Upper lobe of right lung (tissue), 1 donor: Measurements from ENCODE around the gene EPB41L3. TPM values are rescaled to one million over a fixed set of nuclear protein-coding genes. Genes with fewer than 3 reads are reported as not detected.

Experiments used
- ATAC-seq: fragments of 200-7000 bp; cut with Tn5 transposase; one replicate; pipeline ENCODE4 v1.9.1; 2020; ENCODE audit warnings: mild to moderate bottlenecking, moderate library complexity
- DNase-seq: peaks from one replicate; pipeline ENCODE4 v3.0.0-alpha.2; 2020
- H3K27ac ChIP-seq: fragments of 200-600 bp; one replicate; pipeline ENCODE4 v1.8.0; 2022
- H3K27me3 ChIP-seq: fragments of 200-600 bp; one replicate; pipeline ENCODE4 v1.8.0; 2022; ENCODE audit warnings: mild to moderate bottlenecking
- H3K36me3 ChIP-seq: fragments of 200-600 bp; one replicate; pipeline ENCODE4 v1.8.0; 2022
- H3K4me1 ChIP-seq: fragments of 200-600 bp; one replicate; pipeline ENCODE4 v1.8.0; 2022
- H3K4me3 ChIP-seq: fragments of 200-600 bp; one replicate; pipeline ENCODE4 v1.8.0; 2022; ENCODE audit warnings: mild to moderate bottlenecking
- H3K9me3 ChIP-seq: fragments of 200-600 bp; one replicate; pipeline ENCODE4 v1.8.0; 2022
- intact Hi-C: fragments of 100-400 bp; cut with DNase I; formaldehyde crosslinking; loops from one replicate; pipeline ENCODE4 v1.11.0; 2022
- total RNA-seq: library from RNA; stranded (reverse); fragmentation: NEBNext Ultra II Directional; extraction: Animal tissue kit (Norgen Biotek cat#: 25700); gene quantifications from one replicate; pipeline ENCODE4 v1.2.1, GENCODE V29; 2021
- TF ChIP-seq, protein P1 (sequence below): fragments of 200-600 bp; IDR thresholded peaks from one replicate; pipeline ENCODE4 v1.8.0; 2022; ENCODE audit warnings: antibody characterized with exemption
- donor health status: DM: no; HTN: yes; CAD: no; lungs with severe emphysema.

The EPB41L3 gene
- total RNA-seq, 1 donor from 2014 or later: 68.9 TPM

DNA sequence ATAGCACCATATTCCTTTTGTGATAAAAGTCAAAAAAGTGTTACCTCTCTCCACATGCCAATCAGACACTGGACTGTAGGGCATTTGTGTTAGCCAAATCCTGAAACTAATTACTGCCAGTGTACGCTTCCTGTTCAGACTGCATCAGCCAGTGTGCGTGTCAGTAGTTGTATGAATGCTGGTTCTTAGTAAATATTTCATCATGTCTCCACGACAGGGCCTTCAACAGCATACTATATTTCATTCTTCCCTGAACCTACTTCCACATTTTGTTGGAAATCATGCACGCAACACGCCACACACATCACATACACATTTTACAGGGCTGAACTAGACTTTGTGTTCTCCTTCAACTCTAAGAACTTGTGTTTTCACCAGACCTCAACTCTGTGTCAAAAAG, 77.5 kb downstream of the EPB41L3 start:
- Histone ChIP-seq H3K4me1 (peaks cover 9% of the 10 kb centered on the region), H3K9me3 (no peaks in the 10 kb centered on the region), H3K4me3 (no peak overlapping the region), H3K27ac (no peak overlapping the region), H3K36me3 (no peaks in the 10 kb centered on the region), H3K27me3 (no peaks in the 10 kb centered on the region)
- TF ChIP-seq, protein P1, sequence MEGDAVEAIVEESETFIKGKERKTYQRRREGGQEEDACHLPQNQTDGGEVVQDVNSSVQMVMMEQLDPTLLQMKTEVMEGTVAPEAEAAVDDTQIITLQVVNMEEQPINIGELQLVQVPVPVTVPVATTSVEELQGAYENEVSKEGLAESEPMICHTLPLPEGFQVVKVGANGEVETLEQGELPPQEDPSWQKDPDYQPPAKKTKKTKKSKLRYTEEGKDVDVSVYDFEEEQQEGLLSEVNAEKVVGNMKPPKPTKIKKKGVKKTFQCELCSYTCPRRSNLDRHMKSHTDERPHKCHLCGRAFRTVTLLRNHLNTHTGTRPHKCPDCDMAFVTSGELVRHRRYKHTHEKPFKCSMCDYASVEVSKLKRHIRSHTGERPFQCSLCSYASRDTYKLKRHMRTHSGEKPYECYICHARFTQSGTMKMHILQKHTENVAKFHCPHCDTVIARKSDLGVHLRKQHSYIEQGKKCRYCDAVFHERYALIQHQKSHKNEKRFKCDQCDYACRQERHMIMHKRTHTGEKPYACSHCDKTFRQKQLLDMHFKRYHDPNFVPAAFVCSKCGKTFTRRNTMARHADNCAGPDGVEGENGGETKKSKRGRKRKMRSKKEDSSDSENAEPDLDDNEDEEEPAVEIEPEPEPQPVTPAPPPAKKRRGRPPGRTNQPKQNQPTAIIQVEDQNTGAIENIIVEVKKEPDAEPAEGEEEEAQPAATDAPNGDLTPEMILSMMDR: no peak
- peak; percentile 79 for ATAC-seq
- no peak for DNase-seq
- intact Hi-C loops: no loop called here

DNA sequence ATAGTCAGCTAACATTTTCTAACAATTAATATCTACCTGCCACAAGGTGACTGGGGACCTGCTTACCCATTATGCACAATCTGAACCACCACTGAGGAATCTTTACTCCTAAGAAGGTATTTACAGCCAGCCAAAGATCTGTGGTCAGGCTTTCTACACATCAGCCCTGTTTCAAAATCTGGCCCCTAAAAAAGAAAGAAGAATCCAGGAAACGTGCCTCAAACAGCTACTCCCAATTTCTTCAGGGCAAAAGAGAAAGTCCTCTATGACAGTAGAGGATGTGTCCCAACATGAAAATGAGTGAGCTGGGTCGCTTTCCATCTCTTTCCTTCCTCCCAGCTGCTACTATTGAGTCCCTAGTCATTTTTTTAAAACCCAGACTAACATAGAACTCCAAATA, 79.5 kb downstream of the EPB41L3 start:
- no peak overlapping the region for H3K4me3 ChIP-seq
- intact Hi-C loops: no loop called here
- DNase-seq (no peak), ATAC-seq (no peak)
- H3K4me1 ChIP-seq: peaks cover 9% of the 10 kb centered on the region
- TF ChIP-seq, protein P1: no peak
- no peaks in the 10 kb centered on the region for H3K9me3 ChIP-seq
- no peaks in the 10 kb centered on the region for H3K27me3 ChIP-seq
- no peaks in the 10 kb centered on the region for H3K36me3 ChIP-seq
- no peak overlapping the region for H3K27ac ChIP-seq

DNA sequence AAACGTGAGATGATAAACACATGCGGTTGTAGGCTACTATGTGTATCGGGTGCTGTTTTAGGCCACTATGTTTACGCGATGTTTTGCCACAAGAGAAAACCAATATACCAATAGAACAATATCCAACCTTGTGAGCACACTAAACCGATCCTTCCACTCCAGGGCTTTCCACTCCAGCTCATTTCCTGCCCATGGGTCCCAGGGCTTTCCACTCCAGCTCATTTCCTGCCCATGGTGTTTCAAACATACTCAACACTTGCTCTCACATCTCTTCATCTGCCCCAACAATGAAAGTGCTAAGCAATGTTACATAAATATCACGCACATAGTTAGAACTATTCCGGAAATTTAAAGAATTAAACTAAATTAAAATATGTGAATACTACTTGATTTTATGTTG, 80.0 kb downstream of the EPB41L3 start:
- TF ChIP-seq, protein P1: no peak
- H3K36me3 ChIP-seq: no peaks in the 10 kb centered on the region
- DNase-seq (no peak), ATAC-seq (no peak)
- H3K9me3 ChIP-seq: no peaks in the 10 kb centered on the region
- H3K4me3 ChIP-seq: no peak overlapping the region
- no peak overlapping the region for H3K27ac ChIP-seq
- intact Hi-C loops: no loop called here
- no peaks in the 10 kb centered on the region for H3K27me3 ChIP-seq
- peaks cover 9% of the 10 kb centered on the region for H3K4me1 ChIP-seq

DNA sequence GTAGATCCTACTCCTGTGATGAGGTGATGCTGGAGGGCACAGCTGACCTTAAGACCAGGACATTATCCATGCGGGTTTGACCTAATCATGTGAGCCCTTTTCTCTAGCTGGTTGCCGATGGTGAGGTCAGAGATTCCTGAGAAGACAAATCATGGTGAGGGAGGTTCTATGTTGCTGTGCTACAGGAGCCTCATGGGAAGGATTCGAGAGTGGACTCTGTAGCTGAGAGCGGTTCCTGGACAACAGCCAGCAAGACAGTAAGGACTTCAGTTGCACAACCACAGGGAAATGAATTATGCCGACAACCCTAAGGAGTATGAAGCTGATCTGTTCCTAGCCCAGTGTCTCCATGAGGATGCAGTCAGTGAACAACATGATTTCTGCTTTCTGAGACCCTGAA, 80.4 kb downstream of the EPB41L3 start:
- ATAC-seq (peak; percentile 71), DNase-seq (peak; percentile 66)
- Histone ChIP-seq H3K9me3 (no peaks in the 10 kb centered on the region), H3K27me3 (no peaks in the 10 kb centered on the region), H3K27ac (no peak overlapping the region), H3K4me1 (peaks cover 9% of the 10 kb centered on the region), H3K36me3 (no peaks in the 10 kb centered on the region), H3K4me3 (no peak overlapping the region)
- TF ChIP-seq, protein P1: no peak
- intact Hi-C loops: no loop called here

DNA sequence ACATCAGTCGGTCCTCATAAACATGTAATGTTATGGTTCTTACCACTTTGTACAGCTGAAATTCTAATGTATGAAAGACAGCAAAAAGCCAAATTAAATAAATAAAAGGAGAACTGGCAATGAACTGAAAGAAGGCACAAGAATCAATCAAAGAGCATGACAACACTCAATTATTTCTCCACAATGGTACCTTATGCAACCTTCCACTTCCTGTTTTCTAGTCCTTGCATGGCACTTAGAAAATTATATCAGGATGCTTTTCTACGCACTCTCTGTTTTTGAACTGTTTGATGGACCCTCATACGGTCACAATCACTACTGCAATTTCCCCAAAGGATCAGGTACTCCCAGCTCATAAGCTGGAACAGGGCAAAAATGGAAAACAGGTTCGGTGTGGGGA, 81.6 kb downstream of the EPB41L3 start:
- Histone ChIP-seq H3K4me3 (no peak overlapping the region), H3K4me1 (peaks cover 9% of the 10 kb centered on the region), H3K27me3 (no peaks in the 10 kb centered on the region), H3K27ac (no peak overlapping the region), H3K36me3 (no peaks in the 10 kb centered on the region), H3K9me3 (no peaks in the 10 kb centered on the region)
- DNase-seq (no peak), ATAC-seq (peak; percentile 4)
- TF ChIP-seq, protein P1: no peak
- intact Hi-C loops: no loop called here

DNA sequence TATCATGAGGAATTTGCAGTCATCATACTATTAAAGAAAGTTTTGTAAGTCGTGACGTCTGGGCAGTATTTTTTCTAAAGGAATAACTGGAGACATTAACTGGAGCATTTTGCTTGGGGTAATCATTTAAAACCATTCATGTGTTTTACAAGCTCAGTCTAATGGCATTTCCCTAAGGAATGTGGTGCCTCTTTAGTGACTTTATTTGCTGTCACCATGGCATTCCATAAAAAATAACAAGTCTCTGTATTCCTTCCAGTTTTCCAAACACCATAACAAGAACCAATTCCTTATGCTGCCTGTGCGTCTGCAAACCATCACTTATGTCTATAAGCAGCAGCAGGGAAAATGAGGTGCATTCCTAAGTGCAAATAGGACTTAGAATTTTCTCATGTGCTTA, 82.8 kb downstream of the EPB41L3 start:
- Histone ChIP-seq H3K36me3 (no peaks in the 10 kb centered on the region), H3K4me1 (peaks cover 9% of the 10 kb centered on the region), H3K9me3 (no peaks in the 10 kb centered on the region), H3K4me3 (no peak overlapping the region), H3K27ac (no peak overlapping the region), H3K27me3 (no peaks in the 10 kb centered on the region)
- no peak for DNase-seq
- ATAC-seq: no peak
- intact Hi-C loops: no loop called here
- TF ChIP-seq, protein P1: no peak
